K562 (cell line): ENCODE measurements around the gene LACTB. TPM values are rescaled to one million over a fixed set of nuclear protein-coding genes. Genes with fewer than 3 reads are reported as not detected.

Experiments used
- ATAC-seq: fragments of 200-7000 bp; cut with Tn5 transposase; 3 replicates; pipeline ENCODE4 v1.9.1; 2020; ENCODE audit warnings: moderate library complexity
- BruUV-seq: library from RNA; stranded (reverse); fragments of 400-500 nt; replicated peaks from 2 replicates; lab custom pipeline; 2021; lab: Mats Ljungman, UMichigan
- CTCF ChIA-PET: fragments of 300-600 bp; formaldehyde crosslinking; extraction: SDS; loops from one replicate; lab custom pipeline; 2021; ENCODE audit warnings: low intra/inter-chr PET ratio; lab: Yijun Ruan, JAX
- POLR2A ChIA-PET: fragments of 300-600, 350-650 bp; sonication (Branson Sonifier 250); formaldehyde crosslinking; extraction: SDS; loops from one replicate; lab custom pipeline; 2021; ENCODE audit warnings: antibody characterized with exemption, inconsistent platforms; lab: Yijun Ruan, JAX
- DNase-seq, 4 experiments: peaks; one replicate each; pipeline versions ENCODE4 v3.0.0 to v3.0.0-alpha.2; 2011 to 2018; ENCODE audit warnings: low spot score in 3 of 4, mixed read lengths in 3 of 4; ENCODE audit errors: extremely low read depth in 1 of 4
- FAIRE-seq: peaks from 2 replicates; lab custom pipeline; 2011; peaks lifted over from hg19 to GRCh38; lab: Jason Lieb, UNC
- H2AFZ ChIP-seq: 2 replicates; pipeline ENCODE4 v1.6.0; 2011; ENCODE audit warnings: low read depth, low read length, control low read depth, inconsistent platforms
- H3K27ac ChIP-seq: fragments of 200-600 bp; 3 replicates; pipeline ENCODE4 v1.8.0; 2011; ENCODE audit warnings: low read depth, mild to moderate bottlenecking, control low read depth, inconsistent platforms, low read length, moderate library complexity, mixed read lengths; ENCODE audit errors: extremely low read depth
- H3K27me3 ChIP-seq, 2 experiments: fragments of 300-600 bp in 1 of 2; 2 replicates in 1 of 2; 3 replicates in 1 of 2; pipeline versions ENCODE4 v1.6.0 to v1.8.0; 2011; ENCODE audit warnings: inconsistent platforms in 2 of 2, low read length in 2 of 2, mild to moderate bottlenecking in 1 of 2, mixed read lengths in 1 of 2, moderate library complexity in 1 of 2; ENCODE audit not compliant: control insufficient read depth in 2 of 2, insufficient read depth in 2 of 2
- H3K36me3 ChIP-seq: fragments of 300-600 bp; 3 replicates; pipeline ENCODE4 v1.8.0; 2011; ENCODE audit warnings: mild to moderate bottlenecking, low read length, inconsistent platforms; ENCODE audit not compliant: control insufficient read depth, insufficient read depth
- H3K4me1 ChIP-seq, 2 experiments: fragments of 200-600 bp in 1 of 2; replicated peaks in 1 of 2; 2 replicates in 1 of 2; 3 replicates in 1 of 2; pipeline versions ENCODE4 v1.5.1 to v1.8.0; 2011; ENCODE audit warnings: inconsistent platforms in 2 of 2, low read length in 2 of 2, mild to moderate bottlenecking in 1 of 2, mixed read lengths in 1 of 2, moderate library complexity in 1 of 2; ENCODE audit not compliant: control insufficient read depth in 2 of 2, insufficient read depth in 2 of 2
- H3K4me2 ChIP-seq: 2 replicates; pipeline ENCODE4 v1.6.1; 2011; ENCODE audit warnings: low read length, control low read depth, inconsistent platforms, mixed read lengths; ENCODE audit not compliant: insufficient read depth
- H3K4me3 ChIP-seq: fragments of 200-600 bp; sonication (generic), shearing (Covaris generic); 2 replicates; pipeline ENCODE4 v1.5.1; 2016; ENCODE audit warnings: control low read depth, inconsistent platforms
- H3K79me2 ChIP-seq: fragments of 200-600 bp; 3 replicates; pipeline ENCODE4 v1.8.0; 2011; ENCODE audit warnings: low read length, inconsistent platforms; ENCODE audit not compliant: control insufficient read depth, insufficient read depth
- H3K9ac ChIP-seq, 2 experiments: 2 replicates each; pipeline versions ENCODE4 v1.6.0 to v1.6.1; 2011; ENCODE audit warnings: low read depth in 2 of 2, low read length in 2 of 2, control low read depth in 1 of 2, inconsistent platforms in 1 of 2, mild to moderate bottlenecking in 1 of 2, mixed read lengths in 1 of 2; ENCODE audit not compliant: insufficient read depth in 1 of 2
- H3K9me1 ChIP-seq: one replicate; pipeline ENCODE4 v1.6.0; 2011; ENCODE audit warnings: inconsistent platforms, mild to moderate bottlenecking, low read length, moderate library complexity; ENCODE audit not compliant: control insufficient read depth, insufficient read depth
- H3K9me3 ChIP-seq: replicated peaks from 2 replicates; pipeline ENCODE4 v1.5.1; 2011; ENCODE audit warnings: low read depth, low read length, inconsistent platforms; ENCODE audit not compliant: control insufficient read depth, insufficient read depth
- H4K20me1 ChIP-seq: replicated peaks from 2 replicates; pipeline ENCODE4 v1.6.1; 2011; ENCODE audit warnings: low read length, inconsistent platforms, mixed read lengths; ENCODE audit not compliant: control insufficient read depth, insufficient read depth
- ARID2 ChIP-seq: fragments of 450-650 bp; IDR thresholded peaks from 2 replicates; pipeline ENCODE4 v1.6.1; 2017; ENCODE audit warnings: antibody characterized with exemption, mild to moderate bottlenecking
- CSDE1 ChIP-seq, 2 experiments: fragments of 450-650 bp; IDR thresholded peaks; 2 replicates each; pipeline ENCODE4 v1.6.1; 2016; ENCODE audit warnings: mild to moderate bottlenecking in 1 of 2
- ETV5 ChIP-seq: sonication (generic); formaldehyde crosslinking; IDR thresholded peaks from 2 replicates; pipeline ENCODE4 v1.4.0; 2020; ENCODE audit warnings: low read depth, mild to moderate bottlenecking, missing genetic modification reagents
- EWSR1 ChIP-seq: fragments of 450-650 bp; IDR thresholded peaks from 2 replicates; pipeline ENCODE4 v1.6.1; 2018; ENCODE audit warnings: borderline replicate concordance, mild to moderate bottlenecking, low read depth, moderate library complexity; ENCODE audit not compliant: partially characterized antibody
- FOXM1 ChIP-seq, 2 experiments: fragments of 450-650 bp in 1 of 2; sonication (generic) in 1 of 2; formaldehyde crosslinking in 1 of 2; IDR thresholded peaks; 2 replicates each; pipeline versions ENCODE4 v1.6.1 to v1.9.0; 2017 to 2022; ENCODE audit warnings: low read depth in 2 of 2, mild to moderate bottlenecking in 2 of 2, missing genetic modification reagents in 1 of 2, moderate library complexity in 1 of 2
- OTX1 ChIP-seq: fragments of 450-650 bp; formaldehyde crosslinking; IDR thresholded peaks from 2 replicates; pipeline ENCODE4 v1.4.0; 2022; ENCODE audit warnings: mild to moderate bottlenecking
- POLR2H ChIP-seq: IDR thresholded peaks from 2 replicates; pipeline ENCODE4 v1.6.1; 2016; ENCODE audit warnings: missing genetic modification characterization, low read depth, mild to moderate bottlenecking, control low read depth, missing compliant biosample characterization, moderate library complexity
- PTRF ChIP-seq: fragments of 450-650 bp; IDR thresholded peaks from 2 replicates; pipeline ENCODE4 v1.6.1; 2016; ENCODE audit warnings: mild to moderate bottlenecking, missing genetic modification characterization, missing compliant biosample characterization
- RBM39 ChIP-seq: fragments of 200-400 bp; formaldehyde crosslinking; optimal IDR thresholded peaks from 2 replicates; pipeline ENCODE3; 2018; ENCODE audit warnings: low read depth, low read length
- SIN3A ChIP-seq, 2 experiments: fragments of 150-350 bp in 1 of 2; IDR thresholded peaks; 2 replicates each; pipeline ENCODE4 v1.6.1; 2011 to 2016; ENCODE audit warnings: borderline replicate concordance in 2 of 2, low read depth in 2 of 2, low read length in 2 of 2, mild to moderate bottlenecking in 2 of 2, moderate library complexity in 2 of 2; ENCODE audit not compliant: control insufficient read depth in 1 of 2
- ZHX1 ChIP-seq: fragments of 150-350 bp; conservative IDR thresholded peaks from 2 replicates; pipeline ENCODE4 v1.6.1; 2014; ENCODE audit warnings: low read length
- ZNF212 ChIP-seq: fragments of 450-650 bp; formaldehyde crosslinking; IDR thresholded peaks from 2 replicates; pipeline ENCODE4 v1.4.0; 2020; ENCODE audit warnings: mild to moderate bottlenecking
- ZNF347 ChIP-seq: fragments of 450-650 bp; formaldehyde crosslinking; IDR thresholded peaks from 2 replicates; pipeline ENCODE4 v1.4.0; 2020; ENCODE audit warnings: low read depth, mild to moderate bottlenecking, moderate library complexity
- WGBS: fragments of 100-300 bp; shearing (Covaris generic); methylation state at CpG from one replicate; pipeline ENCODE4 v1.1.6; 2016; ENCODE audit warnings: low coverage, mixed read lengths; ENCODE audit not compliant: insufficient coverage; ENCODE audit errors: missing lambda C conversion rate; 5-methylcytosine and 5-hydroxymethylcytosine counted together
- in situ Hi-C: fragments of 300-500 bp; cut with MboI; formaldehyde crosslinking; loops from 4 replicates; pipeline ENCODE4 v1.15.0; 2018; ENCODE audit warnings: inconsistent platforms, mixed read lengths
- intact Hi-C: fragments of 100-400 bp; cut with micrococcal nuclease; formaldehyde crosslinking; loops from 2 replicates; pipeline ENCODE4 v1.14.2; 2022
- polyA plus RNA-seq, 8 experiments: library from polyadenylated mRNA; depleted of rRNA in 4 of 8; stranded (reverse) in 5 of 8; unstranded in 3 of 8; fragments of >200 nt; fragmentation: Nextera tagmentation in 2 of 8; fragmentation: Illumina TruSeq in 1 of 8; extraction: Ambion mirVana in 2 of 8; extraction: Trizol in 1 of 8; gene quantifications; 2 replicates each; pipeline versions ENCODE4 v1.2.1 to v1.2.3, GENCODE V29; 2011 to 2014; ENCODE audit warnings: inconsistent platforms in 1 of 8, missing spikeins in 1 of 8
- total RNA-seq, 7 experiments: library from RNA; depleted of rRNA in 6 of 7; stranded (reverse); fragments of >200 nt in 6 of 7; fragmentation: Illumina TruSeq in 2 of 7; extraction: Trizol in 2 of 7; gene quantifications; 2 replicates each; pipeline versions ENCODE4 v1.2.1 to v1.2.3, GENCODE V29; 2011 to 2021; ENCODE audit warnings: low replicate concordance in 1 of 7
- TF ChIP-seq, protein P1 (sequence below): sonication (generic); formaldehyde crosslinking; IDR thresholded peaks from 2 replicates; pipeline ENCODE4 v1.8.0; 2022; ENCODE audit warnings: mild to moderate bottlenecking, missing genetic modification reagents

The LACTB gene
- total and polyA plus RNA-seq, 9 of the 15 experiments (the other 6 are each of a cell fraction or from before 2014, with no cell fraction given): 3.1 to 15.5 (median 9.8) TPM

- WGBS: 62% methylated on average over 2 of the region's 2 CpGs
- TF ChIP-seq EWSR1 (no peak), RBM39 (no peak), ZHX1 (no peak), FOXM1 (IDR thresholded peaks at IDR 0.05; ENCODE audit: low read depth) (no peak), FOXM1 (CRISPR knock-in tag; IDR thresholded peaks at IDR 0.05; ENCODE audit: low read depth) (no peak), CSDE1 (IDR thresholded peaks at IDR 0.05) (no peak), PTRF (no peak), ARID2 (no peak), ZNF347 (CRISPR knock-in tag) (no peak), POLR2H (no peak), SIN3A (IDR thresholded peaks at IDR 0.05; ENCODE audit: borderline replicate concordance in 2 of 2, control insufficient read depth in 1 of 2, low read depth in 2 of 2, low read length in 2 of 2) (no peak), ETV5 (CRISPR knock-in tag) (no peak), ZNF212 (CRISPR knock-in tag) (no peak), OTX1 (CRISPR knock-in tag) (no peak)
- TF ChIP-seq, protein P1, sequence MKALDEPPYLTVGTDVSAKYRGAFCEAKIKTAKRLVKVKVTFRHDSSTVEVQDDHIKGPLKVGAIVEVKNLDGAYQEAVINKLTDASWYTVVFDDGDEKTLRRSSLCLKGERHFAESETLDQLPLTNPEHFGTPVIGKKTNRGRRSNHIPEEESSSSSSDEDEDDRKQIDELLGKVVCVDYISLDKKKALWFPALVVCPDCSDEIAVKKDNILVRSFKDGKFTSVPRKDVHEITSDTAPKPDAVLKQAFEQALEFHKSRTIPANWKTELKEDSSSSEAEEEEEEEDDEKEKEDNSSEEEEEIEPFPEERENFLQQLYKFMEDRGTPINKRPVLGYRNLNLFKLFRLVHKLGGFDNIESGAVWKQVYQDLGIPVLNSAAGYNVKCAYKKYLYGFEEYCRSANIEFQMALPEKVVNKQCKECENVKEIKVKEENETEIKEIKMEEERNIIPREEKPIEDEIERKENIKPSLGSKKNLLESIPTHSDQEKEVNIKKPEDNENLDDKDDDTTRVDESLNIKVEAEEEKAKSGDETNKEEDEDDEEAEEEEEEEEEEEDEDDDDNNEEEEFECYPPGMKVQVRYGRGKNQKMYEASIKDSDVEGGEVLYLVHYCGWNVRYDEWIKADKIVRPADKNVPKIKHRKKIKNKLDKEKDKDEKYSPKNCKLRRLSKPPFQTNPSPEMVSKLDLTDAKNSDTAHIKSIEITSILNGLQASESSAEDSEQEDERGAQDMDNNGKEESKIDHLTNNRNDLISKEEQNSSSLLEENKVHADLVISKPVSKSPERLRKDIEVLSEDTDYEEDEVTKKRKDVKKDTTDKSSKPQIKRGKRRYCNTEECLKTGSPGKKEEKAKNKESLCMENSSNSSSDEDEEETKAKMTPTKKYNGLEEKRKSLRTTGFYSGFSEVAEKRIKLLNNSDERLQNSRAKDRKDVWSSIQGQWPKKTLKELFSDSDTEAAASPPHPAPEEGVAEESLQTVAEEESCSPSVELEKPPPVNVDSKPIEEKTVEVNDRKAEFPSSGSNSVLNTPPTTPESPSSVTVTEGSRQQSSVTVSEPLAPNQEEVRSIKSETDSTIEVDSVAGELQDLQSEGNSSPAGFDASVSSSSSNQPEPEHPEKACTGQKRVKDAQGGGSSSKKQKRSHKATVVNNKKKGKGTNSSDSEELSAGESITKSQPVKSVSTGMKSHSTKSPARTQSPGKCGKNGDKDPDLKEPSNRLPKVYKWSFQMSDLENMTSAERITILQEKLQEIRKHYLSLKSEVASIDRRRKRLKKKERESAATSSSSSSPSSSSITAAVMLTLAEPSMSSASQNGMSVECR (CRISPR knock-in tag): no peak
Observed at GRCh38 chr15:63094495-63094931, 27.1 kb upstream of the LACTB start.

More at GRCh38 chr15:63094495-63094931, 27.1 kb upstream of the LACTB start:
- Histone ChIP-seq H4K20me1 (no peaks in the 10 kb centered on the region), H3K4me1 (peaks cover 2 to 5% of the 10 kb centered on the region in 2 experiments; a peak in 1 of 5 replicates), H3K27ac (no peak overlapping the region), H3K4me2 (no peak overlapping the region), H3K36me3 (no peaks in the 10 kb centered on the region), H3K4me3 (no peak overlapping the region), H3K9me1 (no peaks in the 10 kb centered on the region), H3K79me2 (no peaks in the 10 kb centered on the region), H2AFZ (peak overlapping the region; percentile 33; the same call in 1 of the 2 replicates), H3K27me3 (0 out of 5 replicates have a peak, but pooled peaks cover 0 to 3% of the 10 kb centered on the region in 2 experiments), H3K9ac (no peak overlapping the region), H3K9me3 (no peaks in the 10 kb centered on the region)
- intact Hi-C loops: no loop called here
- BruUV-seq: no TSS peak
- ChIA-PET CTCF (interaction anchor here (1.6 to 4.2 kb wide), 4 partner anchors 46 to 313 kb away, joined by 5 to 56 read pairs (median 13); no protein-coding TSS in a partner anchor), POLR2A (interaction anchor here (1.2 kb wide), 1 partner anchor 47 kb away, joined by 4 read pairs; no protein-coding TSS in a partner anchor)
- in situ Hi-C loops: no loop called here
- no peak for ATAC-seq
- FAIRE-seq: no peak
- no peak for DNase-seq
